ENCODE measurements around the gene MALRD1. TPM values are rescaled to one million over a fixed set of nuclear protein-coding genes. Genes with fewer than 3 reads are reported as not detected.
"Not testable (repeated sequence)": the region's sequence is repeated elsewhere in the genome, so short reads cannot be mapped to it uniquely, and the experiment has no call there.

The MALRD1 gene
- total RNA-seq, 4 donors from 2014 or later = 0.75 to 2.4 (median 0.82) TPM; not detected in 1

DNA sequence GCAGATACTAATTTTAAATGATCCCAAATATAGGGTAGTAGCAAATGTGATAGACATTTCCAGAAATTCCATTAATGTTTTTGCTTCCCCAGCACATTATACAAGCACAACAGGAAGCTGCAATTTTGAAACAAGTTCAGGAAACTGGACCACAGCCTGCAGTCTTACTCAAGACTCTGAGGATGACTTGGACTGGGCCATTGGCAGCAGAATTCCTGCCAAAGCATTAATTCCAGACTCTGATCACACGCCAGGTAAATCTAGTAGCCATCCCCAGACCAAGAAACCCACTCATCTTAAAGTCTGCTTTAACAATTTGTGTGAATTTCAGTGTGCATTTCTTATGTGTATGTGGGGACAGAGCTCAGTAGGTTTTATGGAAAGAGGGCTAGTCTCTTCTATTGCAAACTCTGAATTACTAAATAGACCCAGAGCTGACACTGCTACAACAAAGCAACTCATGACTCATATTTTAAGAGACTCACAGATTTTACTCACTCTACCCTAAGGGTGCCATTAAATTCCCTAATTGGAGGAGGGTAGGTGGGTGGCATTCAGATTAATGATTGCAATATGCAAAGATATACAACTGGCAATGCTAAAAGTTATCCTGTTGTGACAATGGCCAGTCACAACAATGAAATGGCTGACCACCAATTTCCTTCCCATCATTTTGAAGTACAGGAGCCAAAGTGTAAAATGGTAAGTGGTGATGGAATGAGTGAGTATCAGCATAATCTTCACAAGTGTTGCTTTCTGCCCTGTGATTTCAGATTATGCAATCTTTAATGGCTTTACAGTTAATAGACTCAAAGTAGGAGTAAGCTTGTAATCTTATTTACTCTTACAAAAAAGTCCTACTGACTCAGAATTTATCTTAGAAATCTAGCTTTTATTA lies 450.0 kb downstream of the MALRD1 start:
- WGBS, 2 donors (ENCODE audit: low coverage in 1 of 2) = 63 to 72% methylated on average over 1 of the region's 1 CpG
- intact Hi-C loops (cut with DNase I; ENCODE audit: low total_unique reads) = no loop called here
- no peak overlapping the region for H3K4me3 ChIP-seq
- no peaks in the 10 kb centered on the region for H3K9me3 ChIP-seq
- no peak for TF ChIP-seq POLR2AphosphoS5 (IDR thresholded peaks at IDR 0.05)
- TF ChIP-seq, protein P1, sequence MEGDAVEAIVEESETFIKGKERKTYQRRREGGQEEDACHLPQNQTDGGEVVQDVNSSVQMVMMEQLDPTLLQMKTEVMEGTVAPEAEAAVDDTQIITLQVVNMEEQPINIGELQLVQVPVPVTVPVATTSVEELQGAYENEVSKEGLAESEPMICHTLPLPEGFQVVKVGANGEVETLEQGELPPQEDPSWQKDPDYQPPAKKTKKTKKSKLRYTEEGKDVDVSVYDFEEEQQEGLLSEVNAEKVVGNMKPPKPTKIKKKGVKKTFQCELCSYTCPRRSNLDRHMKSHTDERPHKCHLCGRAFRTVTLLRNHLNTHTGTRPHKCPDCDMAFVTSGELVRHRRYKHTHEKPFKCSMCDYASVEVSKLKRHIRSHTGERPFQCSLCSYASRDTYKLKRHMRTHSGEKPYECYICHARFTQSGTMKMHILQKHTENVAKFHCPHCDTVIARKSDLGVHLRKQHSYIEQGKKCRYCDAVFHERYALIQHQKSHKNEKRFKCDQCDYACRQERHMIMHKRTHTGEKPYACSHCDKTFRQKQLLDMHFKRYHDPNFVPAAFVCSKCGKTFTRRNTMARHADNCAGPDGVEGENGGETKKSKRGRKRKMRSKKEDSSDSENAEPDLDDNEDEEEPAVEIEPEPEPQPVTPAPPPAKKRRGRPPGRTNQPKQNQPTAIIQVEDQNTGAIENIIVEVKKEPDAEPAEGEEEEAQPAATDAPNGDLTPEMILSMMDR (IDR thresholded peaks at IDR 0.05) = no peak
- no peak for TF ChIP-seq EP300 (IDR thresholded peaks at IDR 0.05; ENCODE audit: low read depth)
- no peak for TF ChIP-seq POLR2A (IDR thresholded peaks at IDR 0.05)
- in situ Hi-C loops (cut with MboI; ENCODE audit: low pct_ligation_motif_present in 1 of 4, low pct_unique_long_range_greater_than_20kb in 1 of 4, low sequenced_read_pairs in 3 of 4) = no loop called here
- no peaks in the 10 kb centered on the region for H3K4me1 ChIP-seq
- H3K27me3 ChIP-seq = no peaks in the 10 kb centered on the region
- DNase-seq = no peak
- no peaks in the 10 kb centered on the region for H3K36me3 ChIP-seq
- H3K27ac ChIP-seq = no peak overlapping the region

GRCh38 chr10:19499291-19499770 lies 450.7 kb downstream of the MALRD1 start:
- Histone ChIP-seq H3K4me3 (no peak overlapping the region), H3K27me3 (no peaks in the 10 kb centered on the region), H3K36me3 (no peaks in the 10 kb centered on the region), H3K4me1 (no peaks in the 10 kb centered on the region), H3K9me3 (no peaks in the 10 kb centered on the region), H3K27ac (no peak overlapping the region)
- 86 to 88% methylated on average over 1 of the region's 1 CpG for whole genome bisulfite sequencing, 2 donors (ENCODE audit: low coverage in 1 of 2)
- DNase-seq = no peak
- intact Hi-C loops (cut with DNase I; ENCODE audit: low total_unique reads) (no loop called here), in situ Hi-C loops (cut with MboI; ENCODE audit: low pct_ligation_motif_present in 1 of 4, low pct_unique_long_range_greater_than_20kb in 1 of 4, low sequenced_read_pairs in 3 of 4) (no loop called here)
- TF ChIP-seq, protein P1 (IDR thresholded peaks at IDR 0.05) = no peak
- TF ChIP-seq POLR2A (IDR thresholded peaks at IDR 0.05) (no peak), POLR2AphosphoS5 (IDR thresholded peaks at IDR 0.05) (no peak), EP300 (IDR thresholded peaks at IDR 0.05; ENCODE audit: low read depth) (no peak)

DNA sequence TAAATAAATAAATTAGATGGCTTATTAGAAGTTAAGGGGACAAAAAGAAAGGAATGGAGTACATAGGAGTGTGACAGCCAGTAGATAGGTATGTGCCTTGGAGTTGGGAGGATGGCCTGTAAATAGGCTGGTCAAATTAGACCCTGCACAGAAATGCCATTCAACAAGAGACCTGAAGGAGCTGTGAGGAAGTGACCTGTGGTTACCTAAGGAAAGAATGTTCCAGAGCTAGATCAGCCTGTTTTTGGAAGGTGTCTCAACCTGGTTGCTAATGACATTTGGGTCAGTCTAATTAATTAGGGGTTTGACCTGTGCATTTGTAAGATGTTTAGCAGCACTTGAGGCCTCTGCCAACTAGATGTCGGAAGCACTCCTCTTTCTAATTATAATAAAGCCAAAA lies 452.4 kb downstream of the MALRD1 start:
- WGBS, 2 donors (ENCODE audit: low coverage in 1 of 2) = 94% methylated on average over 1 of the region's 1 CpG; no CpG with 5 or more reads in 1 of the 2 donors
- Histone ChIP-seq H3K36me3 (no peaks in the 10 kb centered on the region), H3K27ac (no peak overlapping the region), H3K4me1 (no peaks in the 10 kb centered on the region), H3K4me3 (no peak overlapping the region), H3K9me3 (no peaks in the 10 kb centered on the region), H3K27me3 (no peaks in the 10 kb centered on the region)
- in situ Hi-C loops (cut with MboI; ENCODE audit: low pct_ligation_motif_present in 1 of 4, low pct_unique_long_range_greater_than_20kb in 1 of 4, low sequenced_read_pairs in 3 of 4) = no loop called here
- intact Hi-C loops (cut with DNase I; ENCODE audit: low total_unique reads) = no loop called here
- no peak for DNase-seq
- TF ChIP-seq POLR2AphosphoS5 (IDR thresholded peaks at IDR 0.05) (no peak), POLR2A (IDR thresholded peaks at IDR 0.05) (no peak), EP300 (IDR thresholded peaks at IDR 0.05; ENCODE audit: low read depth) (no peak)
- TF ChIP-seq, protein P1 (IDR thresholded peaks at IDR 0.05) = no peak

- H3K27me3 ChIP-seq = no peaks in the 10 kb centered on the region
- H3K4me3 ChIP-seq = no peak overlapping the region
Observed at GRCh38 chr10:19505320-19506312, 457.0 kb downstream of the MALRD1 start.

DNA sequence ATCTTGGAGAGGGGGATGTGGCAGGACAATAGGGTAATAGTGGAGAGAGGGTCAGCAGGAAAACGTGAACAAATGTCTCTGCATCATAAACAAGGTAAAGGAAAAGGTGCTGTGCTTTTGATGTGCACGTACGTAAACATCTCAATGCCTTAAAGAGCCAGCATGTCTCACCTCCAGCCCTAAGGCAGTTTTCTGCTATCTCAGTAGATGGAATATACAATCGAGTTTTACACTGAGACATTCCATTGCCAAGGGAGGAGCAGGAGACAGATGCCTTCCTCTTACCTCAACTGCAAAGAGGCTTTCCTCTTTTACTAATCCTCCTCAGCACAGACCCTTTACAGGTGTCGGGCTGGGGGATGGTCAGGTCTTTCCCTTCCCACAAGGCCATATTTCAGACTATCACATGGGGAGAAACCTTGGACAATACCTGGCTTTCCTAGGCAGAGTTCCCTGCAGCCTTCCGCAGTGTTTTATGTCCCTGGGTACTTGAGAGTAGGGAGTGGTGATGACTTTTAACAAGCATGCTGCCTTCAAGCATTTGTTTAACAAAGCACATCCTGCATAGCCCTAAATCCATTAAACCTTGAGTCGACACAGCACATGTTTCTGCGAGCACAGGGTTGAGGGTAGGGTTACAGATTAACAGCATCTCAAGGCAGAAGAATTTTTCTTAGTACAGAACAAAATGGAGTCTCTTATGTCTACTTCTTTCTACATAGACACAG lies 461.6 kb downstream of the MALRD1 start:
- H3K4me3 ChIP-seq; intact Hi-C loops (cut with DNase I; ENCODE audit: low total_unique reads); H3K4me1 ChIP-seq; DNase-seq; in situ Hi-C loops (cut with MboI; ENCODE audit: low pct_ligation_motif_present in 1 of 4, low pct_unique_long_range_greater_than_20kb in 1 of 4, low sequenced_read_pairs in 3 of 4); H3K27me3 ChIP-seq; H3K36me3 ChIP-seq; H3K9me3 ChIP-seq; H3K27ac ChIP-seq: not testable (repeated sequence)
- 37 to 50% methylated on average over 4 to 8 of the region's 8 CpGs for WGBS, 2 donors (ENCODE audit: low coverage in 1 of 2)

More at GRCh38 chr10:19505320-19506312, 457.0 kb downstream of the MALRD1 start:
- Histone ChIP-seq H3K4me1 (no peaks in the 10 kb centered on the region), H3K36me3 (no peaks in the 10 kb centered on the region), H3K27ac (no peak overlapping the region), H3K9me3 (no peaks in the 10 kb centered on the region)
- in situ Hi-C loops (cut with MboI; ENCODE audit: low pct_ligation_motif_present in 1 of 4, low pct_unique_long_range_greater_than_20kb in 1 of 4, low sequenced_read_pairs in 3 of 4) (no loop called here), intact Hi-C loops (cut with DNase I; ENCODE audit: low total_unique reads) (no loop called here)
- TF ChIP-seq POLR2AphosphoS5 (IDR thresholded peaks at IDR 0.05) = no peak
- no peak for TF ChIP-seq POLR2A (IDR thresholded peaks at IDR 0.05)
- no peak for TF ChIP-seq EP300 (IDR thresholded peaks at IDR 0.05; ENCODE audit: low read depth)
- TF ChIP-seq, protein P1 (IDR thresholded peaks at IDR 0.05) = no peak
- 81 to 82% methylated on average over 5 to 6 of the region's 6 CpGs for WGBS, 2 donors (ENCODE audit: low coverage in 1 of 2)
- no peak for DNase-seq
